ENCODE results near the gene NSRP1. TPM values are rescaled to one million over a fixed set of nuclear protein-coding genes. Genes with fewer than 3 reads are reported as not detected.

The NSRP1 gene
- total and polyA plus RNA-seq, 2 of the 8 experiments (the other 6 are each of a cell fraction or from before 2014, with no cell fraction given): 6.1 to 22.4 TPM

DNA sequence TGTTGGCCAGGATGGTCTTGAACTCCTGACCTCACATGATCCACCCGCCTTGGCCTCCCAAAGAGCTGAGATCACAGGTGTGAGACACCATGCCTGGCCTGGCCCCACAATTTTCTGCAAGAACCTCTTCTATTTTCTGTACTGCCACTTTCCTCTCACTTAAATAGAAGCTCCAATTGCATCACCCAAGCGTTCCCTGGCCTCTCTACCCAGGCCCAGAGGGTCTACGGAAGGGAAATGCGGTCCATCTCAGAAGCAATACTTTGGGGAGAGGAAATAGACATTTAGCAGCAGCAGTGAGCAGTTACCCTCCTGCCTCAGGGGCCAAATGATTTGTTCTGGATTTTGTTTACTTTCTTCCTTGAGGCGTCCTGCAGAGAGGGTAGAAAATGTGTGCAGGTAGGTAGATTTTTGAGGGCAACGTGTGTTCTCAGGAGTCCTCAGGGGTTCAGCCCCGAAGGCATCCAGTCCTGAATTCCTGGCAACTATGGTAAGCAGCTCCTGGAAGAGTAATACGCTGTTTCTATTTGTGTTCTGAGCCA lies 107.9 kb downstream of the NSRP1 start:
- Histone ChIP-seq H2BK12ac (ENCODE audit: low read depth, low read length) (no peak overlapping the region), H2BK120ac (replicated peaks; ENCODE audit: low read depth, low read length) (no peak overlapping the region), H3K56ac (replicated peaks; ENCODE audit: insufficient read length, low read depth, low read length) (no peak overlapping the region), H2BK20ac (ENCODE audit: low read length) (no peak overlapping the region), H4K20me1 (replicated peaks in 1 of 2; ENCODE audit: control insufficient read depth in 1 of 2, insufficient read depth in 2 of 2, low read length in 2 of 2) (no peaks in the 10 kb centered on the region), H3K27ac (ENCODE audit: low read depth, low read length) (no peak overlapping the region), H2AFZ (ENCODE audit: low read length) (peak overlapping the region; percentile 58; the same call in 1 of the 2 replicates), H3K79me2 (ENCODE audit: control insufficient read depth in 1 of 2, insufficient read depth in 2 of 2, low read length in 2 of 2) (no peaks in the 10 kb centered on the region), H3K18ac (ENCODE audit: extremely low read depth, low read length) (no peak overlapping the region; the same call in 1 of the 2 replicates), H4K91ac (replicated peaks; ENCODE audit: insufficient read length, low read length) (peak overlapping the region; percentile 5), H2AK5ac (ENCODE audit: low read depth, low read length) (no peak overlapping the region), H4K5ac (ENCODE audit: insufficient read length, low read depth, low read length) (no peak overlapping the region), H3K23ac (ENCODE audit: insufficient read length) (no peak overlapping the region), H3K9ac (replicated peaks in 1 of 4; ENCODE audit: extremely low read depth in 1 of 4, low read depth in 3 of 4, low read length in 3 of 4) (no peak overlapping the region), H3K79me1 (ENCODE audit: low read depth, low read length) (no peaks in the 10 kb centered on the region), H3K4me3 (ENCODE audit: extremely low read depth in 1 of 4, insufficient read depth in 2 of 4, low read depth in 3 of 4, low read length in 4 of 4) (no peak overlapping the region), H4K8ac (ENCODE audit: extremely low read depth, insufficient read depth, low read length) (no peak overlapping the region), H2BK15ac (ENCODE audit: low read length) (no peak overlapping the region), H3K9me3 (ENCODE audit: insufficient read depth in 2 of 2, low read depth in 1 of 2, low read length in 1 of 2) (no peaks in the 10 kb centered on the region), H3K4me2 (ENCODE audit: insufficient read depth in 1 of 2, low read depth in 2 of 2, low read length in 2 of 2) (no peak overlapping the region), H3K23me2 (ENCODE audit: low read depth, low read length) (no peaks in the 10 kb centered on the region), H3K27me3 (replicated peaks in 1 of 4; ENCODE audit: control insufficient read depth in 3 of 4, extremely low read depth in 1 of 4, insufficient read depth in 3 of 4, low read length in 3 of 4) (no peaks in the 10 kb centered on the region), H3K4ac (replicated peaks; ENCODE audit: insufficient read length, low read depth, low read length) (no peak overlapping the region), H3K36me3 (ENCODE audit: control insufficient read depth in 2 of 4, insufficient read depth in 4 of 4, low read length in 3 of 4) (no peaks in the 10 kb centered on the region), H3K4me1 (replicated peaks in 1 of 4; ENCODE audit: control insufficient read depth in 3 of 4, insufficient read depth in 4 of 4, low read length in 3 of 4) (peaks cover 0 to 2% (median 0%) of the 10 kb centered on the region in 4 experiments; a peak in 2 of 7 replicates), H2BK5ac (ENCODE audit: low read depth, low read length) (no peak overlapping the region), H3K14ac (ENCODE audit: insufficient read length) (no peak overlapping the region)
- CTCF ChIA-PET (ENCODE audit: partially characterized antibody): interaction anchor here (1.1 to 1.8 kb wide), 4 partner anchors 12 to 110 kb away, joined by 3 to 9 read pairs (median 5); no protein-coding TSS in a partner anchor
- POLR2A ChIA-PET (ENCODE audit: partially characterized antibody): interaction anchor here (0.7 to 2.9 kb wide), 5 partner anchors 10 to 120 kb away, joined by 3 to 8 read pairs (median 4); no protein-coding TSS in a partner anchor
- no peak for DNase-seq (ENCODE audit: low read depth in 1 of 2, low spot score in 2 of 2)
- 81% methylated on average over 8 of the region's 8 CpGs; no CpG with 5 or more reads in 1 of the 2 experiments for WGBS, 2 experiments (ENCODE audit: extremely low coverage in 1 of 2, insufficient coverage in 1 of 2, insufficient read length in 1 of 2, insufficient replicate concordance in 2 of 2, low coverage in 1 of 2, low lambda C conversion rate in 2 of 2, missing lambda C conversion rate in 1 of 2)
- FAIRE-seq: no peak
- TF ChIP-seq KDM1A (IDR thresholded peaks at IDR 0.05; ENCODE audit: borderline replicate concordance, low read length) (no peak), EGR1 (IDR thresholded peaks at IDR 0.05; ENCODE audit: borderline replicate concordance, low read depth, low read length) (no peak), RBBP5 (IDR thresholded peaks at IDR 0.05; ENCODE audit: borderline replicate concordance, low read depth, low read length) (no peak), MAFK (IDR thresholded peaks at IDR 0.05; ENCODE audit: low read depth, low read length) (no peak), SAP30 (IDR thresholded peaks at IDR 0.05; ENCODE audit: insufficient read depth, insufficient replicate concordance, low read length) (no peak)
- TF ChIP-seq, protein P1, sequence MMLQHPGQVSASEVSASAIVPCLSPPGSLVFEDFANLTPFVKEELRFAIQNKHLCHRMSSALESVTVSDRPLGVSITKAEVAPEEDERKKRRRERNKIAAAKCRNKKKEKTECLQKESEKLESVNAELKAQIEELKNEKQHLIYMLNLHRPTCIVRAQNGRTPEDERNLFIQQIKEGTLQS (IDR thresholded peaks at IDR 0.05; ENCODE audit: insufficient read depth, low read depth, low read length): no peak
